CD8-positive, alpha-beta memory T cell (primary cell): Measurements from ENCODE around the gene TSHZ2. TPM values are rescaled to one million over a fixed set of nuclear protein-coding genes. Genes with fewer than 3 reads are reported as not detected.
"Not testable (repeated sequence)": the region's sequence is repeated elsewhere in the genome, so short reads cannot be mapped to it uniquely, and the experiment has no call there.

Source experiments
- CTCF ChIA-PET: fragments of 350-600 bp; sonication (Branson Sonifier 250); formaldehyde crosslinking; loops from one replicate; lab custom pipeline; 2021; ENCODE audit warnings: antibody characterized with exemption; lab: Charles Lee
- POLR2A ChIA-PET: fragments of 350-600 bp; sonication (Branson Sonifier 250); formaldehyde crosslinking; loops from one replicate; lab custom pipeline; 2021; ENCODE audit warnings: antibody characterized with exemption; lab: Charles Lee
- DNase-seq, 5 donors: peaks; one replicate each; pipeline versions ENCODE4 v3.0.0 to v3.0.0-alpha.2; 2020 to 2022; ENCODE audit warnings: mixed read lengths in 1 of 5
- H3K27ac ChIP-seq: one replicate; pipeline ENCODE4 v1.7.0; 2013; ENCODE audit warnings: low read depth, mild to moderate bottlenecking, low read length, moderate library complexity
- H3K27me3 ChIP-seq: 2 replicates; pipeline ENCODE4 v1.7.0; 2013; ENCODE audit warnings: low read length, mild to moderate bottlenecking; ENCODE audit not compliant: insufficient read depth, poor library complexity, severe bottlenecking
- H3K36me3 ChIP-seq: 2 replicates; pipeline ENCODE4 v1.7.0; 2013; ENCODE audit warnings: mild to moderate bottlenecking, low read length, moderate library complexity; ENCODE audit not compliant: insufficient read depth
- H3K4me1 ChIP-seq: 2 replicates; pipeline ENCODE4 v1.7.0; 2013; ENCODE audit warnings: mild to moderate bottlenecking, low read length, moderate library complexity; ENCODE audit not compliant: insufficient read depth
- H3K4me3 ChIP-seq: 2 replicates; pipeline ENCODE4 v1.7.0; 2013; ENCODE audit warnings: mild to moderate bottlenecking, low read length
- H3K9me3 ChIP-seq: 2 replicates; pipeline ENCODE4 v1.7.0; 2013; ENCODE audit warnings: mild to moderate bottlenecking, low read length
- H3K27ac Mint-ChIP-seq, 8 donors: one replicate each; pipeline ENCODE4 v1.8.0; 2020 to 2021; ENCODE audit warnings: mixed read lengths in 8 of 8, mild to moderate bottlenecking in 6 of 8, inconsistent platforms in 3 of 8, moderate library complexity in 3 of 8
- H3K27me3 Mint-ChIP-seq, 2 donors: one replicate each; pipeline ENCODE4 v1.8.0; 2020 to 2021; ENCODE audit warnings: mixed read lengths in 2 of 2, mild to moderate bottlenecking in 1 of 2, moderate library complexity in 1 of 2
- H3K36me3 Mint-ChIP-seq, 3 donors: one replicate each; pipeline ENCODE4 v1.8.0; 2020 to 2021; ENCODE audit warnings: mixed read lengths in 3 of 3, inconsistent platforms in 1 of 3, mild to moderate bottlenecking in 1 of 3
- H3K4me1 Mint-ChIP-seq, 3 donors: one replicate each; pipeline ENCODE4 v1.8.0; 2020 to 2021; ENCODE audit warnings: mixed read lengths in 3 of 3, inconsistent platforms in 1 of 3, mild to moderate bottlenecking in 1 of 3
- H3K4me3 Mint-ChIP-seq, 7 donors: one replicate each; pipeline ENCODE4 v1.8.0; 2020 to 2021; ENCODE audit warnings: mixed read lengths in 7 of 7, mild to moderate bottlenecking in 6 of 7, moderate library complexity in 4 of 7, inconsistent platforms in 2 of 7
- H3K9me3 Mint-ChIP-seq, 5 donors: one replicate each; pipeline ENCODE4 v1.8.0; 2020 to 2022; ENCODE audit warnings: mixed read lengths in 5 of 5, mild to moderate bottlenecking in 3 of 5, moderate library complexity in 2 of 5, inconsistent platforms in 1 of 5
- polyA plus RNA-seq: library from polyadenylated mRNA; unstranded; fragments of 300-500 nt; fragmentation: Illumina TruSeq; gene quantifications from one replicate; pipeline ENCODE4 v1.2.3, GENCODE V29; 2021
- total RNA-seq, 2 experiments: library from RNA; stranded (reverse); gene quantifications; one replicate each; pipeline ENCODE4 v1.2.3, GENCODE V29; 2021

TSHZ2 gene
- total and polyA plus RNA-seq, 3 experiments from 2014 or later: 0.10 to 1.6 (median 1.5) TPM

- Mint-ChIP-seq H3K4me3 (no peak overlapping the region), H3K36me3 (no peaks in the 10 kb centered on the region), H3K9me3 (no peaks in the 10 kb centered on the region), H3K27me3 (peaks cover 0 to 3% of the 10 kb centered on the region in 2 donors), H3K4me1 (no peaks in the 10 kb centered on the region), H3K27ac (peak overlapping the region in 1 of 8 donors; percentile 6)
- Histone ChIP-seq H3K9me3 (no peaks in the 10 kb centered on the region), H3K4me1 (no peaks in the 10 kb centered on the region), H3K36me3 (no peaks in the 10 kb centered on the region), H3K27me3 (no peaks in the 10 kb centered on the region), H3K4me3 (no peak overlapping the region), H3K27ac (no peak overlapping the region)
- CTCF ChIA-PET: no interaction called here
- POLR2A ChIA-PET: no interaction called here
- no peak for DNase-seq
These were observed 541.5 kb downstream of the TSHZ2 start for GRCh38 chr20:53513489-53514298.

- no peak overlapping the region for H3K4me3 Mint-ChIP-seq
- H3K9me3 Mint-ChIP-seq: no peaks in the 10 kb centered on the region
- no peak overlapping the region for H3K4me3 ChIP-seq
- ChIA-PET CTCF (no interaction called here), POLR2A (no interaction called here)
- no peaks in the 10 kb centered on the region for H3K36me3 Mint-ChIP-seq
- no peaks in the 10 kb centered on the region for H3K4me1 Mint-ChIP-seq
- no peaks in the 10 kb centered on the region for H3K4me1 ChIP-seq
- H3K27me3 ChIP-seq: no peaks in the 10 kb centered on the region
- H3K9me3 ChIP-seq: no peaks in the 10 kb centered on the region
- no peaks in the 10 kb centered on the region for H3K36me3 ChIP-seq
- no peak overlapping the region for H3K27ac ChIP-seq
- DNase-seq: no peak
- no peak overlapping the region for H3K27ac Mint-ChIP-seq
- peaks cover 0 to 3% of the 10 kb centered on the region in 2 donors for H3K27me3 Mint-ChIP-seq
These were observed 543.6 kb downstream of the TSHZ2 start for GRCh38 chr20:53515749-53516148.

- ChIA-PET CTCF (no interaction called here), POLR2A (no interaction called here)
- Histone ChIP-seq H3K27me3 (no peaks in the 10 kb centered on the region), H3K9me3 (no peaks in the 10 kb centered on the region), H3K4me3 (no peak overlapping the region), H3K27ac (no peak overlapping the region), H3K4me1 (no peaks in the 10 kb centered on the region), H3K36me3 (no peaks in the 10 kb centered on the region)
- no peak for DNase-seq
- Mint-ChIP-seq H3K27me3 (peaks cover 0 to 5% of the 10 kb centered on the region in 2 donors), H3K4me1 (no peaks in the 10 kb centered on the region), H3K9me3 (no peaks in the 10 kb centered on the region), H3K4me3 (no peak overlapping the region), H3K27ac (no peak overlapping the region), H3K36me3 (no peaks in the 10 kb centered on the region)
These were observed 545.0 kb downstream of the TSHZ2 start for GRCh38 chr20:53517146-53517545.

- H3K27ac ChIP-seq, CTCF ChIA-PET, H3K4me3 Mint-ChIP-seq, H3K27me3 ChIP-seq, H3K36me3 ChIP-seq, H3K4me1 ChIP-seq, H3K27ac Mint-ChIP-seq, H3K4me1 Mint-ChIP-seq, H3K9me3 ChIP-seq, H3K4me3 ChIP-seq, H3K27me3 Mint-ChIP-seq, H3K9me3 Mint-ChIP-seq, POLR2A ChIA-PET, H3K36me3 Mint-ChIP-seq, DNase-seq: not testable (repeated sequence)
These were observed 549.3 kb downstream of the TSHZ2 start for GRCh38 chr20:53521421-53521820.

GRCh38 chr20:53522026-53522425 is 549.9 kb downstream of the TSHZ2 start:
- Histone ChIP-seq H3K4me3 (no peak overlapping the region), H3K27me3 (no peaks in the 10 kb centered on the region), H3K4me1 (no peaks in the 10 kb centered on the region), H3K27ac (no peak overlapping the region), H3K9me3 (no peaks in the 10 kb centered on the region), H3K36me3 (no peaks in the 10 kb centered on the region)
- Mint-ChIP-seq H3K4me1 (no peaks in the 10 kb centered on the region), H3K27ac (no peak overlapping the region), H3K27me3 (peaks cover 0 to 6% of the 10 kb centered on the region in 2 donors), H3K4me3 (no peak overlapping the region), H3K9me3 (no peaks in the 10 kb centered on the region), H3K36me3 (no peaks in the 10 kb centered on the region)
- POLR2A ChIA-PET: no interaction called here
- DNase-seq: no peak
- CTCF ChIA-PET: no interaction called here

GRCh38 chr20:53522696-53523095 is 550.5 kb downstream of the TSHZ2 start:
- no peaks in the 10 kb centered on the region for H3K4me1 Mint-ChIP-seq
- H3K27ac ChIP-seq: no peak overlapping the region
- H3K36me3 Mint-ChIP-seq: no peaks in the 10 kb centered on the region
- ChIA-PET POLR2A (no interaction called here), CTCF (no interaction called here)
- H3K4me1 ChIP-seq: no peaks in the 10 kb centered on the region
- H3K9me3 Mint-ChIP-seq: no peaks in the 10 kb centered on the region
- H3K27ac Mint-ChIP-seq: no peak overlapping the region
- no peak for DNase-seq
- no peak overlapping the region for H3K4me3 ChIP-seq
- peaks cover 0 to 8% of the 10 kb centered on the region in 2 donors for H3K27me3 Mint-ChIP-seq
- H3K4me3 Mint-ChIP-seq: no peak overlapping the region
- no peaks in the 10 kb centered on the region for H3K27me3 ChIP-seq
- H3K9me3 ChIP-seq: no peaks in the 10 kb centered on the region
- H3K36me3 ChIP-seq: no peaks in the 10 kb centered on the region

- H3K36me3 ChIP-seq, H3K9me3 Mint-ChIP-seq, H3K4me3 Mint-ChIP-seq, POLR2A ChIA-PET, H3K27me3 ChIP-seq, CTCF ChIA-PET, H3K27me3 Mint-ChIP-seq, H3K36me3 Mint-ChIP-seq, H3K4me1 Mint-ChIP-seq, H3K9me3 ChIP-seq, H3K4me3 ChIP-seq, H3K27ac ChIP-seq, DNase-seq, H3K27ac Mint-ChIP-seq, H3K4me1 ChIP-seq: not testable (repeated sequence)
These were observed 551.5 kb downstream of the TSHZ2 start for GRCh38 chr20:53523615-53524014.

GRCh38 chr20:53524589-53525312 is 552.6 kb downstream of the TSHZ2 start:
- ChIA-PET POLR2A (no interaction called here), CTCF (no interaction called here)
- Mint-ChIP-seq H3K4me3 (no peak overlapping the region), H3K27me3 (peaks cover 4 to 12% of the 10 kb centered on the region in 2 donors), H3K4me1 (no peaks in the 10 kb centered on the region), H3K9me3 (no peaks in the 10 kb centered on the region), H3K36me3 (peaks cover 0 to 2% (median 0%) of the 10 kb centered on the region in 3 donors), H3K27ac (no peak overlapping the region)
- no peak for DNase-seq
- no peaks in the 10 kb centered on the region for H3K9me3 ChIP-seq
- H3K27ac ChIP-seq: no peak overlapping the region
- H3K36me3 ChIP-seq: no peaks in the 10 kb centered on the region
- no peak overlapping the region for H3K4me3 ChIP-seq
- H3K4me1 ChIP-seq: no peaks in the 10 kb centered on the region
- no peaks in the 10 kb centered on the region for H3K27me3 ChIP-seq
